ENCODE measurements around the gene EMC10. TPM values are rescaled to one million over a fixed set of nuclear protein-coding genes. Genes with fewer than 3 reads are reported as not detected.
A peak's percentile ranks its signal among the peaks of the same experiment; 100 is the strongest.

The EMC10 gene
- total and polyA plus RNA-seq, 4 donors, result 62.2 to 165 (median 137) TPM

- WGBS, 2 donors, result 83 to 89% methylated on average over 7 of the region's 7 CpGs
- Histone ChIP-seq H3K36me3 (ENCODE audit: control insufficient read depth in 4 of 4, insufficient read depth in 4 of 4, low read length in 4 of 4) (no peaks in the 10 kb centered on the region), H3K4me1 (ENCODE audit: control insufficient read depth in 5 of 5, insufficient read depth in 5 of 5, low read length in 5 of 5) (peaks cover 0 to 21% (median 3%) of the 10 kb centered on the region in 5 donors), H3K27me3 (ENCODE audit: control insufficient read depth in 3 of 3, insufficient read depth in 3 of 3, low read length in 2 of 3) (peaks cover 0 to 7% (median 0%) of the 10 kb centered on the region in 3 donors), H3K9me3 (ENCODE audit: control insufficient read depth in 4 of 4, insufficient read depth in 3 of 4, low read length in 3 of 4) (no peaks in the 10 kb centered on the region), H3K27ac (ENCODE audit: low read depth in 1 of 2, low read length in 1 of 2) (no peak overlapping the region), H3K4me3 (no peak overlapping the region), H3K9ac (ENCODE audit: insufficient read depth in 1 of 2, low read length in 2 of 2) (no peak overlapping the region)
- ATAC-seq (ENCODE audit: insufficient read depth, low FRiP score) (no peak), DNase-seq (no peak)
- TF ChIP-seq, protein P1, sequence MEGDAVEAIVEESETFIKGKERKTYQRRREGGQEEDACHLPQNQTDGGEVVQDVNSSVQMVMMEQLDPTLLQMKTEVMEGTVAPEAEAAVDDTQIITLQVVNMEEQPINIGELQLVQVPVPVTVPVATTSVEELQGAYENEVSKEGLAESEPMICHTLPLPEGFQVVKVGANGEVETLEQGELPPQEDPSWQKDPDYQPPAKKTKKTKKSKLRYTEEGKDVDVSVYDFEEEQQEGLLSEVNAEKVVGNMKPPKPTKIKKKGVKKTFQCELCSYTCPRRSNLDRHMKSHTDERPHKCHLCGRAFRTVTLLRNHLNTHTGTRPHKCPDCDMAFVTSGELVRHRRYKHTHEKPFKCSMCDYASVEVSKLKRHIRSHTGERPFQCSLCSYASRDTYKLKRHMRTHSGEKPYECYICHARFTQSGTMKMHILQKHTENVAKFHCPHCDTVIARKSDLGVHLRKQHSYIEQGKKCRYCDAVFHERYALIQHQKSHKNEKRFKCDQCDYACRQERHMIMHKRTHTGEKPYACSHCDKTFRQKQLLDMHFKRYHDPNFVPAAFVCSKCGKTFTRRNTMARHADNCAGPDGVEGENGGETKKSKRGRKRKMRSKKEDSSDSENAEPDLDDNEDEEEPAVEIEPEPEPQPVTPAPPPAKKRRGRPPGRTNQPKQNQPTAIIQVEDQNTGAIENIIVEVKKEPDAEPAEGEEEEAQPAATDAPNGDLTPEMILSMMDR (IDR thresholded peaks at IDR 0.05; ENCODE audit: control extremely low read depth, extremely low read depth), result no peak
Measured at GRCh38 chr19:50428772-50429463, 47.4 kb upstream of the EMC10 start.

DNA sequence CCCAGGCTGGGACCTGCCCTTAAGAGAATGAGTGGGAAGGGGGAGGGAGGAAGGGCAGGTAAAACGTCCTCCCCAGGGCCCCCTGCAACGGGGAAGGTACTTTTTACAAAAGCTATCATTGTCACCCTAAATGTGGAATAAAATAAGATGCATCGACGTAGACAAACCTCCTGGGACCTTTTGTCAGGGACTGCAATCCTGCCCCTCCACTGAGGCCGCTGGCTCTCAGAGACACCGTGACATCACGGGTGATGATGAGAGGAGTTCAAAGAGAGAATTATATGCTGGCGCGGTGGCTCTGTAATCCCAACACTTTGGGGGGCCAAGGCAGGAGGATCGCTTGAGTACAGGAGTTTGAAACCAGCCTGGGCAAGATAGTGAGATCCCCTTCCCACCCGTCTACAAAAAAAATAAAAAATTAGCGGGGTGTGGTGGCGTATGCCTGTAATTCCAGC is 45.4 kb upstream of the EMC10 start:
- WGBS, 2 donors, result 41 to 42% methylated on average over 13 of the region's 13 CpGs
- DNase-seq, result peak in 1 of 3 donors; percentile 13

DNA sequence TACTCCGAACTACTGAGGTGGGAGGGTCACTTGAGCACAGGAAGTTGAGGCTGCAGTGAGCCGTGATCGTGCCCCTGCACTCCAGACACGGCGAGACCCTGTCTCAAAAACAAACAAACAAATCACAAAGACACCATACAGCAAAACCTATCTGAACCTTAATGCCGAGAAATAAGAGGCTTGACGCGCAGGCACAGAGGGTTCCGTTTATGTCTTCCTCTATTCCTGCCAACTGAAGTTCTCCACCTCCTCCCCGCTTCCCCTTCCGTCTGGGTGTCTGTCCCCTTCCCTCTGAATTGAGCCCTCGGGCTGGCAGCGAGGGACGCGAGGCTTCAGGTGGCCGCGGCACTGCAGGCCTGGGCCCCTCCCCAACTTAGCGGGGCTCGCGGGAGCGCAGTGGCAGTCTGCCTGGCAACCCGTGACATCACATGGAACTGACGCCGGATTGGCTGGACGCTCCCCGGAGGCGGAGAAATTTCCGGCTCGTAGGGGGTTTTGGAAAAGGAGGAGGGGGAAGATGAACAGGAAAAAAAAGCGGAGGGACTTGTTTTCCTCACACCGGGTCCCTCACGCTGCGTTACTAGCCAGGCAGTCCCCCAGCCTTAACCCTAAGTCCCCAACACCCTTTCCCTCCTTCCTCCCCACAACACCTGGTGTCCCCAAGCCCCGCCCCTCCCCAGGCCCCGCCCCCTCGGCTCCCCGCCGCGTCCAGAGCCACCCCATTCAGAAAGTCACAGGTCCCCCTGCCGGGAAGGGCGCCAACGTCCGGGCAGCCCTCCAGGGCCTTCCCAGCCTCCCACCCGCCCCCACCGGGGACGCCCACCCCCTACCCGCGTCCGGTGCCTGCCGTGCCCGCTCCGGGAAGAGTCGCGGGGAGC is 44.7 kb upstream of the EMC10 start:
- 1% methylated on average over 49 to 54 of the region's 54 CpGs for WGBS, 2 donors
- Histone ChIP-seq H3K4me1 (ENCODE audit: control insufficient read depth in 5 of 5, insufficient read depth in 5 of 5, low read length in 5 of 5) (peaks cover 0 to 21% (median 3%) of the 10 kb centered on the region in 5 donors), H3K27ac (ENCODE audit: low read depth in 1 of 2, low read length in 1 of 2) (peak overlapping the region in 1 of 2 donors; percentile 29), H3K4me3 (peak overlapping the region; percentile 23), H3K27me3 (ENCODE audit: control insufficient read depth in 3 of 3, insufficient read depth in 3 of 3, low read length in 2 of 3) (peaks cover 0 to 7% (median 0%) of the 10 kb centered on the region in 3 donors), H3K9me3 (ENCODE audit: control insufficient read depth in 4 of 4, insufficient read depth in 3 of 4, low read length in 3 of 4) (no peaks in the 10 kb centered on the region), H3K36me3 (ENCODE audit: control insufficient read depth in 4 of 4, insufficient read depth in 4 of 4, low read length in 4 of 4) (no peaks in the 10 kb centered on the region), H3K9ac (ENCODE audit: insufficient read depth in 1 of 2, low read length in 2 of 2) (peak overlapping the region in 1 of 2 donors; percentile 74)
- ATAC-seq (ENCODE audit: insufficient read depth, low FRiP score) (peak; percentile 81), DNase-seq (peak; percentile 91 to 94 (median 93))
- TF ChIP-seq, protein P1 (IDR thresholded peaks at IDR 0.05; ENCODE audit: control extremely low read depth, extremely low read depth), result no peak

More for the DNA sequence above, 45.4 kb upstream of the EMC10 start:
- peak overlapping the region in 1 of 2 donors; percentile 29 for H3K27ac ChIP-seq (ENCODE audit: low read depth in 1 of 2, low read length in 1 of 2)
- TF ChIP-seq, protein P1 (IDR thresholded peaks at IDR 0.05; ENCODE audit: control extremely low read depth, extremely low read depth), result no peak
- peaks cover 0 to 21% (median 3%) of the 10 kb centered on the region in 5 donors for H3K4me1 ChIP-seq (ENCODE audit: control insufficient read depth in 5 of 5, insufficient read depth in 5 of 5, low read length in 5 of 5)
- no peak overlapping the region for H3K4me3 ChIP-seq
- H3K9ac ChIP-seq (ENCODE audit: insufficient read depth in 1 of 2, low read length in 2 of 2), result peak overlapping the region in 1 of 2 donors; percentile 74
- H3K27me3 ChIP-seq (ENCODE audit: control insufficient read depth in 3 of 3, insufficient read depth in 3 of 3, low read length in 2 of 3), result peaks cover 0 to 7% (median 0%) of the 10 kb centered on the region in 3 donors
- ATAC-seq (ENCODE audit: insufficient read depth, low FRiP score), result no peak
- no peaks in the 10 kb centered on the region for H3K9me3 ChIP-seq (ENCODE audit: control insufficient read depth in 4 of 4, insufficient read depth in 3 of 4, low read length in 3 of 4)
- H3K36me3 ChIP-seq (ENCODE audit: control insufficient read depth in 4 of 4, insufficient read depth in 4 of 4, low read length in 4 of 4), result no peaks in the 10 kb centered on the region
